DND-41 (cell line): Measurements from ENCODE around the gene PPP4R1.

ENCODE experiments used
- EZH2 ChIP-seq: IDR thresholded peaks from 3 replicates; pipeline ENCODE4 v1.6.1; 2012; ENCODE audit warnings: borderline replicate concordance, low read depth, mild to moderate bottlenecking, moderate library complexity, low read length, inconsistent platforms; ENCODE audit not compliant: severe bottlenecking
- TF ChIP-seq, protein P1 (sequence below): IDR thresholded peaks from 2 replicates; pipeline ENCODE4 v1.5.1; 2012; ENCODE audit warnings: borderline replicate concordance, low read length, moderate library complexity, mild to moderate bottlenecking; ENCODE audit not compliant: poor library complexity, severe bottlenecking; ENCODE audit errors: extremely low read depth

DNA sequence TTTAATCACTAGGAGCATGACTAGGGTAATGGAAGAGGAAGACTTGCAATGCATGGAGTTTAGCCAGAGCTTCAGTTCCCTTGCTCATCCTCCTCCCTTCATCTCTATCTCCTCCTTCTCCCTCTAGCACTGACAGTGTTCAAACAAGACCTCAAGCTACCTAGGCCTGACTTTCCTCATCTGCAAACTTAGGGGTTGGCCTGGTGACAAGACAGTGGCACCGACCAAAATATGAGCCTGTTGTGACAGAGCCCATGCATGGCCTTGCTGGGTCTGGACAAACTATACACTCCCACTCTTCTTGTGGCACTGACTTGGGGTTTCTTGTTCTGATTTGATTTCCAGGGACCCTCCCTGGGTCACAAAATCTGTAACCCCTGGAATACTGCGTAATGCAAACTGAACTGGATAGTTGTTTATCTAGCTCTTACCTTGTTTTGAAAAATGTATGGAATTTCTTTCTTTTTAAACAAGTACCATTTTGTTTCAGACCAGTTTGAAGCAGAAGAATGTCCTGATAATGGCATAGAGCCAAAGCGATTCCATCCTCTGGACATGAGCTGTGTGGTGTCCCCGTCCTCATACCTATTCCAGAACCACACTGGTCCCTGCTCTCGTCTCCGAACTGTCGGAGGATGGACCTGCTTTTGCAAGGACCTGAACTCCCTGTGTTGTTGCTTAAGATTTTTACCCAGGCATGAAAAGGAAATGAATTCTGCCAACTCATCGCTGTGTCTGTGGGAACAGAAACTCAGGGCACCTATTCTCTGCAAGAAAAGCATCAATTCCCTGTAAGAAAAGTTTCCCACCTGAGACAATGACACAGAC lies 33.4 kb upstream of the PPP4R1 start:
- TF ChIP-seq EZH2 = no peak
- TF ChIP-seq, protein P1, sequence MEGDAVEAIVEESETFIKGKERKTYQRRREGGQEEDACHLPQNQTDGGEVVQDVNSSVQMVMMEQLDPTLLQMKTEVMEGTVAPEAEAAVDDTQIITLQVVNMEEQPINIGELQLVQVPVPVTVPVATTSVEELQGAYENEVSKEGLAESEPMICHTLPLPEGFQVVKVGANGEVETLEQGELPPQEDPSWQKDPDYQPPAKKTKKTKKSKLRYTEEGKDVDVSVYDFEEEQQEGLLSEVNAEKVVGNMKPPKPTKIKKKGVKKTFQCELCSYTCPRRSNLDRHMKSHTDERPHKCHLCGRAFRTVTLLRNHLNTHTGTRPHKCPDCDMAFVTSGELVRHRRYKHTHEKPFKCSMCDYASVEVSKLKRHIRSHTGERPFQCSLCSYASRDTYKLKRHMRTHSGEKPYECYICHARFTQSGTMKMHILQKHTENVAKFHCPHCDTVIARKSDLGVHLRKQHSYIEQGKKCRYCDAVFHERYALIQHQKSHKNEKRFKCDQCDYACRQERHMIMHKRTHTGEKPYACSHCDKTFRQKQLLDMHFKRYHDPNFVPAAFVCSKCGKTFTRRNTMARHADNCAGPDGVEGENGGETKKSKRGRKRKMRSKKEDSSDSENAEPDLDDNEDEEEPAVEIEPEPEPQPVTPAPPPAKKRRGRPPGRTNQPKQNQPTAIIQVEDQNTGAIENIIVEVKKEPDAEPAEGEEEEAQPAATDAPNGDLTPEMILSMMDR = no peak
